Ovary (tissue), 3 donors: Measurements from ENCODE around the gene TSPAN13.

Experiments
- EP300 ChIP-seq: sonication (generic); formaldehyde crosslinking; IDR thresholded peaks from one replicate; pipeline ENCODE4 v1.6.1; 2017; ENCODE audit warnings: antibody characterized with exemption
- TF ChIP-seq, protein P1 (sequence below), 3 donors: fragments of 450-650 bp in 2 of 3; fragments of 200-600 bp in 1 of 3; IDR thresholded peaks; one replicate each; pipeline versions ENCODE4 v1.5.1 to v1.8.0; 2016 to 2022; ENCODE audit warnings: antibody characterized with exemption in 3 of 3, mild to moderate bottlenecking in 1 of 3
- donor health status: DM: no; HTN: no; CAD: no.

DNA sequence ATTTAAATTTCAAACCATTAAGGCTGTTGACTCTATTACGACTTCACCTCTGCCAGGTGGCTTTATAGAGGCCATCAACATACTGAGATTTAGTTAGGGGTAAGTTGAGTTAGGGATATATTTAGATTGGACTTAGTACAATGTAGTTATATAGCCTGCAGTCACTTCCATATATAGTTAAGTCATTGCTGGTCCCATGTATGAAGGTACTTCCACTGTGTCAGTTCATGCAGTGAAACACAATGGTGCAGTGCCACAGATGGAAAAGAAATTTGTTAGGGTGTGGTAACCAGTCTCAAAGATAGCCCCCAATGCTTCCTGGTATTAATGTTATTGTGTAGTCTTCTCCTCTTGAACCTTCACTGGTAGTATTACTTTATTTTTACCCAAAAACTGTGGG, 12.6 kb upstream of the TSPAN13 start:
- TF ChIP-seq, protein P1, sequence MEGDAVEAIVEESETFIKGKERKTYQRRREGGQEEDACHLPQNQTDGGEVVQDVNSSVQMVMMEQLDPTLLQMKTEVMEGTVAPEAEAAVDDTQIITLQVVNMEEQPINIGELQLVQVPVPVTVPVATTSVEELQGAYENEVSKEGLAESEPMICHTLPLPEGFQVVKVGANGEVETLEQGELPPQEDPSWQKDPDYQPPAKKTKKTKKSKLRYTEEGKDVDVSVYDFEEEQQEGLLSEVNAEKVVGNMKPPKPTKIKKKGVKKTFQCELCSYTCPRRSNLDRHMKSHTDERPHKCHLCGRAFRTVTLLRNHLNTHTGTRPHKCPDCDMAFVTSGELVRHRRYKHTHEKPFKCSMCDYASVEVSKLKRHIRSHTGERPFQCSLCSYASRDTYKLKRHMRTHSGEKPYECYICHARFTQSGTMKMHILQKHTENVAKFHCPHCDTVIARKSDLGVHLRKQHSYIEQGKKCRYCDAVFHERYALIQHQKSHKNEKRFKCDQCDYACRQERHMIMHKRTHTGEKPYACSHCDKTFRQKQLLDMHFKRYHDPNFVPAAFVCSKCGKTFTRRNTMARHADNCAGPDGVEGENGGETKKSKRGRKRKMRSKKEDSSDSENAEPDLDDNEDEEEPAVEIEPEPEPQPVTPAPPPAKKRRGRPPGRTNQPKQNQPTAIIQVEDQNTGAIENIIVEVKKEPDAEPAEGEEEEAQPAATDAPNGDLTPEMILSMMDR (IDR thresholded peaks at IDR 0.05) = no peak
- no peak for TF ChIP-seq EP300
